NCI-H82 treated with DMSO at 0.1 percent for 48 hours (cell line): Measurements from ENCODE around the gene FGF22.
"Not testable (repeated sequence)": the region's sequence is repeated elsewhere in the genome, so short reads cannot be mapped to it uniquely, and the experiment has no call there.

ENCODE experiments used
- DNase-seq: peaks from one replicate; lab custom pipeline; 2025; ENCODE audit not compliant: unreplicated experiment; lab: John Stamatoyannopoulos, UW

FGF22 gene

DNA sequence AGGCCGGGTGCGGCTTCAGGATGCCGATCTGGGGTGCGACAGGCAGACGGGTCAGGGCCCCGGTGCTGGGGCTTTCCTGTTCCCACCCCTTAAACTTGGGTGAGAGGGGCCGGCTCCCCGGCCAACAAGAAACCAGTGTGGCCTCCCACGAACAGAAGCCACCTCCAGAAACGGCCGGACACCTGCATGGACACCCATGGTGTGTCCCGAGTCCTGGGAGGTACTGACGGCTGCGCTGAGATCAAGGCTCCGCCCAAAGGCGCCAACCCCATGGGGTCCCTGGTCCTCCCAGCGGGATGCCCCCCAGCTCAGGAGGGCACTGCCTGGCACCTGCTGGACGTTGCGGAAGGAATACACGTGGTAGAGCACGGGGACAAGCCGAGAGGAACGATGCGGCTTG, 17.9 kb upstream of the FGF22 start:
- DNase-seq, result no peak

DNA sequence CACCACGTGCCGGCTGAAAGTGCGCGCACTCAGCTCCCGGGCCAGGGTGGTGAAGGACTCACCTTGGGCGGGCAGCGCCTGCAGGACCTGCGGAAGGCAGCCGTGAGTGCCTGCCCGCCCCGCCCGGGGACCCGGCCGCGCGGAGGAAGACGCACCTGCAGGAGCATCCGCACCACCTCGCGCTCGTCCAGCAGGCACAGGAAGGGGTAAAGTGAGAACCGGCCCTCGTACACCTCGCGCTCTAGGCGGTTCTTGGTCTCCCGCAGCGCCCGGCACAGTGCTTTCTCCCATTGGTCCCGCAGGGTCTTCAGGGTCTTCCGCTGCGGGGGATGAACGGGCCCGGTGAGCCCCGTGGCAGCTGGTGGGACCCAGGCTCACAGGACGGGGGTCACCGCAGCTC, 17.0 kb upstream of the FGF22 start:
- no peak for DNase-seq

DNA sequence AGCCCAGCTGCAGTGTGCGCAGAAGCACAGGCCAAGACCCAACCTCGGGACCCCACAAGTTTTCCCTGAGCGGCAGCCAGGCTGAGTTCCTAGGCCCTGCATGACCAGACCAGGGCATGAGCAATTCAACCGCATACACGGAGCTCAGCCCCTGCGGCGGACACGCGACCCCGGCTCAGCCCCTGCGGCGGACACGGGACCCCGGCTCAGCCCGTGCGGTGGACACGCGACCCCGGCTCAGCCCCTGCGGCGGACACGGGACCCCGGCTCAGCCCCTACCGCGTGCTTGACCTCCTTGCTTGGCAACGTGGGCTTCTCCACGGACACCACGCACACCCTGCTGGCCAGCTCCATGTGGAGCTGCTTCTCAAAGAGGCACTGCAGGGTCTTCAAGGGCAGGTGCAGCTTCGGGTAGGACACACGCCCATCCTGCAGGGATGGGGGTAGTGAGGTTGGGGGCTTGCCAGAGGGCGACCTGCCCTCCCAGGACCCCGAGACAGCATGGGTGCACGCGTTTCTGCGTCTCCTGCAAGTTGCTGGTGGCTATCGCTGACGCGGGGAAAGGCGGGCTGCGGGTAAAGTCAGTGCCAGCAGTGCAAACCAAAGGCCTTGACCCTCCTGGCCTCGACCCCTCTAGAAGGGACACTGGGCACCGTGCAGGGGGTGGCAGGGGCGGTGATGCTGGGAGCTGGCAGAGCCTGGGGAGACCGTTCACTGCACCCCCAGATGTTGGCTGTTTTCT, 16.3 kb upstream of the FGF22 start:
- no peak for DNase-seq

DNA sequence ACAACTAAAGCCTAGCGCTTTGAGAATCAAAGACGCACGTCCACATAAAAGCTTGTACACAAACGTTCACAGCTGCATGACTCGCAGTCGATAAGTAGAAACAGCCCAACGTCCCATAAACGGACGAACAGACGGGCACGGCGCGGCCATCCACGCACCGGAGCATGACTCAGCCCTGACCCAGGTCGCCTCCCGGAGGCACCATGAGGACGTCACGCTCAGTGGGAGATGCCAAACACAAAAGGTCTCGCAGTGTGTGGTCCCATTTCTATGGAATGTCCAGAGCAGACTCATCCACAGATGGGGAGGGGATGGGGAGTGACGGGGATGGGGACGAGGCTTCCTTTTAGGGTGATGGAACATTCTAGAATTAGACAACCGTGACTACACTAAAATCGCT, 15.7 kb upstream of the FGF22 start:
- no peak for DNase-seq

DNA sequence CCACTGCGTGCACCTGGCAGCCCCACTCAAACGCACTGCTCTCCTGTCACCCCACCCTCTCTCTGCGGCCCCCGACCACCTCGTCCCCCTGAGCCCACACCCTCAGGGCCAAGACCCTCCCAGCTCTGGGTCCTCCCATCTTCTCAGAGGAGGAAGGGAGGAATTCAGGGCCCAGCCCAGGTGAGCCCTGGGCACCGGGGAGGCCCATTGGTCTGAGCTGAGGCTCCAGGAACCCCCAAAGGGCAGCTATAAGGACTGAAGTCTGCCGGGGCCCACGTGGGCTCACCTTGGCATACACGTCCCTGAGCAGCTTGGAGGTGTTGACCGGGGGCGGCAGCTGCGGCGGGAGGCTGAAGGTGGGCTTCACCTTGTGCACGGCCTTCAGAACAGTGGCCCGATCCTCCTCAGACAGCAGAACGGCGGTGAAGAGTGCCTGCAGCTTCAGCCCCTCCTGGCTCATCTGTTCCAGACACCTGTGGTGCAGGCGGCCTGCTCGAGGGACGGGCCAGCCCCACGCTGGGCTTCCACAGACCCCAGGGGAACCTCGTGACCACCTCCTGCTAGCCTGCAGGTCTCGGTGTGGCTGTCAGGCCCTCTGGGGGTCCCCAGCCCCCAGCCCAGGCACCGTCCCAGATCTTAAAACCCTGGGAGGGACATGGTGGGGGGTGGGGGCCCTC, 15.1 kb upstream of the FGF22 start:
- DNase-seq, result no peak

DNA sequence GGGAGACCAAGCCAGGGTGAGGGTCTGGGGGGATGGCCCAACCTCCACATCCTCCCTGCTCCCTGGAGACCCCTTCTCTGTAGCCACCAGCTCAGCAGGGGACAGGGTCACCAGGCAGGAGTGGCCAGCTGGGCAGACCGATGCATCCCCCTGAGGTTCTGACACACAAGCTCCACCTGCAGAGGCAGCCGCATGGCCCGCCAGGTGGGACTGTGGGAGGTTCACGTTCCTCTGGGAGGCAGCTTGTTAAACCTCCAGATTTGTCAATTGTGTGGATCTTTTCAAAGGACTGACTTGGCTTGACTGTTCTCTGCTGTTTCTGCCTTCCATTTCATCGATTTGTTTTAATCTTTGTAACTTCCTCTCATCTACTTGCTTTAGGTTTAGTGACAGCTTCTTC, 14.4 kb upstream of the FGF22 start:
- DNase-seq, result no peak

DNA sequence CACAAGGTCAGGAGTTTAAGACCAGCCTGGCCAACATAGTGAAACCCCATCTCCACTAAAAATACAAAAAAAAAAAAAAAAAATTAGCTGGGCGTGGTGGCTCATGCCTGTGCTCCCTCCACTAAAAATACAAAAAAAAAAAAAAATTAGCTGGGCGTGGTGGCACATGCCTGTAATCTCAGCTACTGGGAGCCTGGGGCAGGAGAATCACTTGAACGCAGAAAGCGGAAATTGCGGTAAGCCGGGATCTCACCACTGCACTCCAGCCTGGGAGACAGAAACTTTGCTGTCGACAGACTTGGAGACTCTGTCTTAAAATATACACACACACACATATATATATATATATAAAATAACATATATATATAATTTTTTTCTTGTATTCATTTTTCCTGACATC, 13.1 kb upstream of the FGF22 start:
- DNase-seq, result not testable (repeated sequence)

DNA sequence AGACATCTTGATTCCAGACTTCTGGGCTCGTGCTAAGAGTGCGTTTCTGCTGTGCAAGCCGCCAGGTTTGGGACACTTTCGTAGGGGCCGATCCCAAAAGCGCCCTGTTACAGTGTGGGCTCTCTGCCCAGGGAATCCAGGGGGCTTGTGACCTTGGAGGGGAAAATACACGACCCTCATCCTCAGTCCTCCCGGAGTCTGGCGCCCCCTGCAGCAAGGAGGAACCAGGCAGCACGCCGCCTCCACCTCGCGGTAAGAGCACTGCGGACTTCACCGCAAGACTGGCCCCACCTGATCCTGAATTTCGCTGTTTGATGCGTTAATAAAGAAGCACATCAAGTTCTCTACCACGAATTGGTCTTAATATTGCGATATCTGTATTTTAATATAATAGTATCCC, 11.5 kb upstream of the FGF22 start:
- DNase-seq, result no peak

DNA sequence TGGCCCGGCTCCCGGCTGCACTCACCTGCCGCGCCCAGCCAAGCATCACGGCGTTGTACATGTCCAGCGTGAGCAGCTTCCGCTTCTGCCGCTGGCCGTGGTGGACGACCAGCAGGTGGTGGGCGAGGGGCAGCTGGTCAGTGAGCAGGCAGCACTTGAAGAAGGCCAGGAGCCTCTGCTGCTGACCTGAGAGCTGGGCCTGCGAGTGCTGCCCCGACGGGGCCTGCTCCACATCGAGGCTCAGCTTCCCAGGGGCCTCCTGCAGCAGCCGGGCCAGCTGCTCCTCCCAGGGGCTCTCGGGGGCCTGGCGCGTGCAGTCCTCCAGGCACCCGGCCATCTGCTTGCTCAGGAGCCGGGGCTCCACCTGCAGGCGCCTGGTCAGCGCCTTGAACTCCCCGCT, 10.2 kb upstream of the FGF22 start:
- not testable (repeated sequence) for DNase-seq

DNA sequence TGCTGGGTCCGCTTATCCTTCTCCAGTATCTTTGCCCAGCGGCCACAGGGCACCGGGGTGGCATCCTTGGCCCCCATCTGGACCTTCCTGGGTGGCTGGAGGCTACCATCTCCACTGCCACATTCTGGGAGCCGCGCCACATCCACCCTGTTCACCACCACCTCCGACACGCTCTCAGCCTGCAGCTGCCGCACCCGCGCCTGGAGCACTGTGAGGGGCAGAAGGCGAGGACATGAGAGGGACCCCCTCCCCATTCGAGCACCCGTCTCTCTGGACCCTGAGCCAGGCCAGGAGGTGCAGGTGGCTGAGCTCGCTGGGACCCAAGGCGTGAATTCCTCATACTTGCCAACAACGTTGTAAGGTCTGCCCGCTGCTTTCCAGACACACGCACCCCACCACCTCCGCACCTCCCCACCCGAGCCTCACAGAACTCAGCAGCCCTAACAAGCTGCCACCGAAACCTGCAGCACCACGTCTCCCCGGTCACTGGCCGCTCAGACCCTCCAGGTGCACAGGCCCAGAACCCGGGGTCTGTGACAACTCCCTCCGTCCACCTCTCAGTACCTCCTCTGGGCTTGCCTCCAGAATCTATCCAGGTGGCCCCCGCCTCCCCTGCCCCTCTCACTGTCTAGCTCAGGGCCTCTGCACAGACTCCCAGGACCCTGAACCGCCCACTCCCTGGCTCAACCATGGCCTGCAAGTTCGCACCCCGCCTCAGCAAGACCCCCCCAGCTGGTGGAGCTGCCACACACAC, 9.5 kb upstream of the FGF22 start:
- DNase-seq, result no peak

DNA sequence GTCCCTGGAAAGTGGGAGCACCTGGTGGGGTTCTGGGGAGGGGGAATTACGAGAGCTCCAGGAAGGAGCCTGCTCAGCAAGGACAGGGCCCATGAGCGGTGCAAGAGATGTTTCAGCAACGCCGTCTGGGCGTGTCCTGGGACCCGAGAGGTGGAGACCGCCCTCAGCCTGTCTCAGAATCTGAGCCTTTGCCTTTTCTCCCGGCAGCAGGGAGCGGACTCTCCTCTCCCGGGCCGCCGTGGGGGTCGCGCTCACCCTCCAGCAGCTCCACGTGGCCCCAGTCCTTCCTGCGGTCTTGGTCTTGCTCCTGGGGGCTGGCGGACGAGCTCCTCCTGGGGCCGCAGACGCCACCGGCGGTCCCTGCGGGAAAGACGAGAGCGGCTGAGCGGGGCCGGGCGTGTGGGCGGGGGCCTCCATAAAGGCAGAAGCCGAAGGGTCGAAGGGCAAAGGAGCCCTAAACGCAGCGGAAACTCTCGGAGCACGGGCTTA, 7.1 kb upstream of the FGF22 start:
- no peak for DNase-seq

DNA sequence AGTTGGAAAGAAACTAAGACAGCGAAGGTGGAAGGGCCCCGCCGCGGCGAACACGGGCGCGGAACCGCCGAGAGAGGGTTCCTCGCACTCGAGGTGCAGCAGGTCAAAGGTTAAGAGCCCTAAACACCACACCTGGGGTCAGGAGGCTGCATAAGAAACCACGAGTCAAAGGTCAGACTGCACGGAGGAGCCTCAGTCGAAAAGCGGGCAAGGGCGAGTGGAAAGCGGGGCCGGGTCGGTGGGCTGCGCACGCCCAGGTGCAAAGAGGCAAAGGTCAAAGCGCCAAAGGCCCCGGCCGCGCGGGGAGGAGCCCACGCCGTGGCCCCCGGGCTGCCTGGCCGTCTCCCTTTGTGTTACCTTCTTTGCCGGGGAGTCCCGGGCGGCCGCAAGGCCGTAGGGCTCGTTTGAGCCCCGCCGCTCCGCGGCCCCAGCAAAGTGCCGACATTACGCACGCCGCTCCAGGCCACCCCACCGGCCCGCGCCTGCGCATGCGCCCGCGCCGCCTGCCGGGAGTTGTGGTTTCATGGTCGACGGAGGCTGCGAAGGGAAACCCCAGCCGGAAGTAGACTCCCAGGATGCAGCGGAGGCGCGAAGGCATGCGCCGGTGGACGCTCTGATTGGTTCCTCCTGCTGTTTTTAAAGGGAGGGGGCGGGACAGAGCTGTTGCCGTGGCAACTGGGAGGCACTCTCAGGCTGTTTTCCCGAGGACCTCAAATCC, 6.5 kb upstream of the FGF22 start, which contains the start of gene POLRMT:
POLRMT (minus strand) TSS at position 470 of the 718 bp plus-strand sequence; CDS start at position 445, 25 bp downstream.
- peak; percentile 81 for DNase-seq

DNA sequence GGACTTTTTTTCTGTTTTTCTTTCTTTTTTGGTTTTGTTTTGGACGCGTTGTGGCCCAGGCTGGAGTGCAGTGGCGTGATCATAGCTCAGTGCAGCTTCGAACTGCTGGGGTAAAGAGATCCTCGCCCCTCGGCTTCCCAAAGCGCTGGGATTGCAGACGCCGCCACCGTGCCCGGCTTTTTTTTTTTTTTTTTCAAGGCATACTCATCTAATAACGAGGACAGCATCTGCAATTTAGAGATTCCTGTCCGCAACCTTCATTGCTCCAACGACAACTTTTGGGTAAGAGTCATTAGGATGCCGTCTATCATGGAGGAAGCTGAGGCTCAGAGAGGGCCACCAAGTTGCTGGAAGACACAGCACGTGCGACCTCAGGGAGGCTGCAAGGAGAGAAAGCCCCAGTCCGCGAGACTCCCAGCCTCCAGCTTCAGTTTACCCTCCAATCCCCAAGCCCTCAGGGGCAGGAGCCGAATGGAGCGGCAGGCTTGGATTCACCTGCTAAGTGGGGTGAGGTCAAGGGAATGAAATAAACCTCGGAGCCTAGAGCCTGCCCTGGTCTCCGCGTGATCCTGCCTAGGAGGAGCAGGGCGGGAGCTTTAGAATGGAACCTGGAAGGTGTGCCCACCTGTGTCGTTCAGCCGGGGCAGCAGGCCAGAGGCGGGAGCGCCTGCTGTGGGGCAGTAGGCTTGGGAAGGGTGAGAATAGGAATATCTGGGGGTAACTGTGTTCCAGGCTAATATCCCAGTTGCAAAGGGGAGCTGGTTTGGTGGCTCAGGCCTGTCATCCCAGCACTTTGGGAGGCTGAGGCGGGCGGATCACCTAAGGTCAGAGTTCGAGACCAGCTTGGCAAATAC, 5.7 kb upstream of the FGF22 start:
- DNase-seq, result no peak

DNA sequence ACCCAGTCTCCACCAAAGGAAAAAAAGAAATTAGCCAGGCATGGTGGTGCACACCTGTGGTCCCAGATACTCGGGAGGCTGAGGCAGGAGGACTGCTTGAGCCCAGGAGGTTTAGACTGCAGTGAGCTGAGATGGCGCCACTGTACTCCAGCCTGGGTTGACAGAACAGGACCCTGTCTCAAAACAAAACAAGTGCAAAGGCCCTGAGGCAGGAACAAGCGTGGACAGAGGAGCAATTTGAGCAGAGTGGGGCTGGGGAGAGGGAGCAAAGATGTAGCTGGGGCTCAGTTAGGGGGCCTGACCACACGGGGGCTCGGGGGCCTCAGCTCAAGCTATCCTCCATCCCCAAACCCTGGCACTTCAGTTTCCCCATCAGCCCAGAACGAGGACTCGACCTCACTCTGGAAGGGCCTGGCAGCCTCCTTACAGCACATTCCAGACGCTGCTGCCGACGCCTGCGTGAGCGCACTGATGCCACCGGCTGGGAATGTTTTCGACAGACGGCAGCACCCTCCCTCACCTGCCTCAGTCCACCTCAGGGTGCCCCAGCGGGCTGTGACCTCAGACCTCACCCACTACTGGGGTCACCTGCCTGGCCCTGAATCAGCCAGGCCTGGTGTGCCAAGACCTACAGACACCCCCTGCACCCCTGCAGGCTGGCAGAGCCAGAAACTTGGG, 4.6 kb upstream of the FGF22 start:
- no peak for DNase-seq

DNA sequence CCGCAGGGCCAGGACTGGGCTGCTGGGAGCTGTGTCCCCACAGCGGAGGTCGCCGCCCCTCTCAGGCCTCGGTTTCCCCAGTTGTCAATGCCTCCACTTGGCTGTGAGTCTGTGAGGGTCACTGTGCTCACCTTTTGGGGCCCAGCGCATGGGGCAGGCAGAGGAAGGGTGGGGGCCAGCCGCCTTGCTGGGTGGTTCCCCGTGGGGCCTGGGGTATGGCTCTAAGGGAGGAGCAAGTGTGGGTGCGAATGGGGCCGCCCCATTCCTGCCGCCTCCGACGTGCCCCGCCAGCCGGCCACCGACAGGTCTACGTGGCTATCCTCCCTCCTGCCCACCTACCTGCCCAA, 800 bp upstream of the FGF22 start:
- DNase-seq, result no peak

DNA sequence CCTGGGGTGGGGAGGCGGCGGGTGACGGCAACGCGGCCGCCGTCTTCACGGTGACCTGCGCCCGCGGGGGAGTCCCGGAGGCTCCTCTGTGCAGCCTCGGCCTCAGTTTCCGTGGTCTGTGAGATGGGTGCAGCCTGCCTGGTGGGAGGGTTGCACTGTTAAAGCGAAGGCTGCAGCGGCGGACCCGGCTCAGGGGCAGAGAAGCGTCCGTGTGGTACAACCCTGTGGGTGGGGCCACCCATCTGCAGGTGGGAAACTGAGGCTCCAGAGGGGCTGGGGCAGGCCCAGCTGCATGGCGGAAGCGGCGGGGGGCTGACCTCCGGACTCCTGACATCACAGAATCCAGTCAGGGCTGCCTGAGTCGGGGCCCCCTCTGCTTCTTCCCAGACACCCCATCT, 481 bp downstream of the FGF22 start:
- no peak for DNase-seq

DNA sequence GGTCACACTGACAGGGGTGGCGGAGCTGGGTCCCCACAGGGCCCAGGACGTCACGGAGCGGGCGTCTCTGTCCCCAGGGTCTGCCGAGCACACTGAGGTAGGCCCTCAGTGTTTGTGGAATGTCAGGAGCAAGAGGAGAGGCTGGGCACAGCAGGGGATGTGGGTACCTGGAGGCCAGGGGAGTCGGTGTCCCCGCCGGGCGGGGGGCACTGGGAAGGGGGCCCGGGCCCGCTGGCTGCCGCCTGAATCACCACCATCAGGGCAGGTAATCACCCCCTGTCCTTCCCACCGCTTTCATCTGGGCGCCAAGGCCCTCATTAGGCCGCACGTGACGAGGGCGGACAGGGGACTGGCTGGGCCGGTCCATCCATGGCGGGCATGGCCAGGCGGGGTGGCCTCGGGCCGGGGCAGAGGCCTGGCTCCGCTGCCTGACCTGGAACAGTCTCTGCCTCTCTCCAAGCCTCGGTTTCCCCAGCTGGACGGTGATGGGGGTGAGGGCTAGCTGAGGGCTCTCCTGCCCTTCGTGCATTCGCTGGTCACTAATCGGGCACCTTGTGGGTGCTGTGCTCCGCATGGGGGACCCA, 1.0 kb downstream of the FGF22 start:
- DNase-seq, result no peak

DNA sequence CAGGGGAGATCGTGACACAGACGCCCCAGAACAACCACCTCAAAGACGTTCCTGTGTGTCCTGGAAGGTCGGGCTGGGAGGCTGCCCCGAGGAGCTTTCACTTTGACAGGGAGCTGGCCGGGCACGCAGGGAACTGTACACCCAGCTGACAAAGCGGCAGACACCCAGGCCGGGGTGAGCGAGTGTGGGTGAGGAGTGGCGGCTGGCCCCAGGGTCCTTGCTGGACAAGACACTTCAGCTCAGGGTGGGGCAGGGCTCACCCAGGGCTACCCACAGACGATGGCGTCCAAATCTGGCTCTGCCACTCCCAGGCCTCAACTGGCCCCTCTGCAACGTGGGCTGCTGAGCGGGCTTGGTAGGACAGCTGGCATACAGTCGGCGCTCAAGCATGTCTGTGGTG, 2.0 kb downstream of the FGF22 start:
- DNase-seq, result no peak
